Left renal pelvis (tissue), 4 donors: ENCODE data around the gene AGBL4. TPM values are rescaled to one million over a fixed set of nuclear protein-coding genes. Genes with fewer than 3 reads are reported as not detected.

Source experiments
- DNase-seq, 4 donors: peaks; one replicate each; pipeline ENCODE4 v3.0.0-alpha.2; 2013; ENCODE audit warnings: low read depth in 4 of 4, low spot score in 3 of 4
- polyA plus RNA-seq, 4 donors: library from polyadenylated mRNA; unstranded; fragments of 120-200 nt; gene quantifications; one replicate each; pipeline ENCODE4 v1.2.1, GENCODE V29; 2013; ENCODE audit not compliant: insufficient read length in 4 of 4

The AGBL4 gene
- polyA plus RNA-seq, 4 donors = 0.31 to 1.3 (median 1.1) TPM

DNA sequence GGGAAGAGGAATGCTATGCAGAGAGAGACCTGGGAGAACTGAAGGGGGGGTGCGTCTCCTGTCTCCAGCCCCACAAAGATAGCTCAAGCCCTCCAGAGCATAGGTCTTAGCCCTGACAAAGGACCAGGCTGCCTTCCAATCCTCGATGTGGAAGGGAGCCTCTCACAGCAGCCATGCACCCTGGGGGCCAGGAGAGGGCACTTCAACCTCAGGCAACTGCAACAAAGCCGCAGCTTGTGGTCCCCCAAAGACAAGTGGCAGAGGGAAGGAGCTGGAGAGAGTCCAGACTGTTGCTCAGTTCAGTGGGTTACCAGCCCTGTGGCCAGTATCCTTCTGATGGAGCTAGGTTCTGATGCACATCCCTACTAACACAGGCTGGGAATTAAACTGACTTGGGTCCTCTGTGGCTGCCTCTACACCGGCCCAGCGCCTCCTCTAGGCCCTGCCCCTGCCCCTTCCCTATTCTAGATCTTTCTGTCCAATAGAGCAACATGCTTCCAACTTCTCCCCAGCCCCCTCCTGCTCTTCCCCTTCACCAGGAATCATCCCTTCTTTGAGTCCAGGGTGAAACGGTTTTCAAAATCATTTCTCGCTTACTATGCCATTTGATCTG lies 1451.0 kb downstream of the AGBL4 start:
- peak; percentile 32 to 57 (median 44) for DNase-seq

- DNase-seq = no peak
Observed at GRCh38 chr1:48572134-48572533, 1451.6 kb downstream of the AGBL4 start.

DNA sequence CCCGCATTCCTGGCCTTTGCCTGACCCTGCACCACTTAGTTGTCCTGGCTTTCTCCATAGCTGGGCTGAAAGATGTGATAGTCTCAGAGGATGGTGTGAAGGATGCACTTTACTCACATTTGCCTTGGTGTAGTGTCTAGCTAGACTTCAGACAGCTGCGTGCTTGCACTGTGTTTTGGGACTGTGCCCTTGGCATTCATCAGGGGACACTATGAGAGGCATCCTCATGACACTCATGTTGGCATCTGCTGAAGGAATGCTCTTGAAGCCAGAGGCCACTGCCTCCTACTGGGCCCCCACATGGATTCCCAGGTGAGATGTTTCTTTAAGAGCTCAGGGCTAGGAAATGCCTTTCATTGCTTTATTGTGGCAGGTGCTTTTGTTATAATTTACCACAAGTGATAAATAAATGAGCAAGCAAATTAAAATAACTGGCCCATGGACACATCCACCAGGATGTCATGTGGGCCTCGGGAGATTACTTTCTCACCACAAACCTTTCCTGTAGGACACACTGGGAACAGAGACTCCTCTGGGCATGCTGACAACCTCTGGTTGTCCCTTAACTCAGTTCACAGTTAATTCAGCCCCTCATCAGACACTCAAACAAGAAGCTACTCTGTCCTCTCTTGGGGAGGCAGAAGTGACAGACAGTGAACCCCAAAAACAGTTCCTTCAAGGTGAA lies 1452.3 kb downstream of the AGBL4 start:
- no peak for DNase-seq

- DNase-seq = no peak
Observed at GRCh38 chr1:48570568-48570967, 1453.2 kb downstream of the AGBL4 start.

DNA sequence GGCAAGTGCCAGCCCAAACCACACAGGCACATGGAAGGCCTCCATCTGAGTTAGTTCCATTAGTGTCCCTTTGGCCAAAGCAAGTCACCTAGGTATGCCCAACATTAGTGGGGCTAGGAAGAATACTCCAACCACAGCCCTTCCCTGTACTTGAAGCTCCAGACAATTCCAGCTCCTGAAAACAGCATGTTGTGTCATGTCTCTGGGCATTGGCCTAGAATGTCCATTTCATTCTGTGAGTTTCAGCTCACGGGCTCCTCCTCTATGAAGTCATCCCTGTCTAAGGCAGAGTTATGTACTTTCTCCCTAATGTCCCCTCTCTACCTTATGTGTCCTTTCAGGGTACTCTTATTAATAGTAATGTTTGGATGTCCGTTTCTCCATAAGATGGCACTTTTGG lies 1455.3 kb downstream of the AGBL4 start:
- no peak for DNase-seq

DNA sequence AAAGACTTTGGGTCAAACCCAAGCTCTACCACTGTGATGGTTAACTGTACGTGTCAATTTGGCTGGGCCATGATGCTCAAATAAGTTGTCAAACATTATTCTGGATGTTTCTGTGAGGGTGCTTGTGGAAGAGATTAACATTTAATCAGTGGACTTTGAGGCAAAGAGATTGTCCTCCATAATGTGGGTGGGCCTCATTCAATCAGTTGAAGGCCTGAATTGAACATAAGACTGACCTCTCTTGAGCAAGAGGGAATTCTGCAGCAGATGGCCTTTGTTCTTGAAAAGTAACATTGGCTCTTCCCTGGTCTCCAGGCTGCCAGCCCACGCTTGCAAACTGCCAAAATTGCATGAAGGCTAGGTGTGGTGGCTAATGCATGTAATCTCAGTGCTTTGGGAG lies 1457.3 kb downstream of the AGBL4 start:
- no peak for DNase-seq

GRCh38 chr1:48563021-48563420 lies 1460.7 kb downstream of the AGBL4 start:
- no peak for DNase-seq

GRCh38 chr1:48561444-48561843 lies 1462.3 kb downstream of the AGBL4 start:
- no peak for DNase-seq

DNA sequence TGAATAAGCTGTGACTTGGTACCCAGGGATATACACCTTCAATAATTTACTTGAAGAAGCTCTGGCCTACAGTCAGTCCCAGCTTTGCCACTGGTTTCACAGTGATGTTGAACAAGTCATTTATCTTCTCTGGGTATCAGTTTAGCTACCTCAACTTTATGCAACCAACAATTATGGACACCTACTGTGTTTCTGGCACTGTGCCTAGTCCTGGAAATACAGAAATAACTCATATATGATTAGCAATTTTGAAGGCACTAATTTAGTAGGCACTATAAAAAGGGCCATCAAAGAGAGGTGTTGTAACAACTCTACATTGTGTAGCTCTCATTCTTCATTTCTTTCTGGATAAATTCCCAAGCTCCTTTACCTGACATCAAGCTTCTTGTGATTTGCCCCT lies 1463.2 kb downstream of the AGBL4 start:
- DNase-seq = no peak

DNA sequence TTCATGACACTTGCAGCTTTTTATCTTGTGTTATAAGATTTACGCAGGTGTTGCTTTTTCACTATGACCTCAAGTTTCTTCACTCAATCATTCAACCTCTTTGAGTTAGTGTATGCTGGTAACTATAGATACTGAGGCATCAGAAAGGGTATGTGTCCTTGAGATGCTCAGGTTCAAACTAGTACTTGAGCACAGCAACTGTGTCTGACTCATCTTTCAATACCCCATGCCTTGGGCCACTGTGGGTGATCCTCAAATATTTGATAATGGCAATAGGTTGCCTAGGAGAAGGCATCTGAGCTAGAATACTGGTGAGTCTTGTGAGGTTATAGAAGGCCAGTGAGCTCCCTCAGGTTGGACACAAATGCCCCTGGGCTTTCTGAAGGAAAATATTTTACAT lies 1463.6 kb downstream of the AGBL4 start:
- no peak for DNase-seq

GRCh38 chr1:48558366-48558765 lies 1465.4 kb downstream of the AGBL4 start:
- DNase-seq = no peak

- no peak for DNase-seq
Observed at GRCh38 chr1:48556186-48556850, 1467.4 kb downstream of the AGBL4 start.

- DNase-seq = no peak
Observed at GRCh38 chr1:48555271-48555670, 1468.5 kb downstream of the AGBL4 start.

DNA sequence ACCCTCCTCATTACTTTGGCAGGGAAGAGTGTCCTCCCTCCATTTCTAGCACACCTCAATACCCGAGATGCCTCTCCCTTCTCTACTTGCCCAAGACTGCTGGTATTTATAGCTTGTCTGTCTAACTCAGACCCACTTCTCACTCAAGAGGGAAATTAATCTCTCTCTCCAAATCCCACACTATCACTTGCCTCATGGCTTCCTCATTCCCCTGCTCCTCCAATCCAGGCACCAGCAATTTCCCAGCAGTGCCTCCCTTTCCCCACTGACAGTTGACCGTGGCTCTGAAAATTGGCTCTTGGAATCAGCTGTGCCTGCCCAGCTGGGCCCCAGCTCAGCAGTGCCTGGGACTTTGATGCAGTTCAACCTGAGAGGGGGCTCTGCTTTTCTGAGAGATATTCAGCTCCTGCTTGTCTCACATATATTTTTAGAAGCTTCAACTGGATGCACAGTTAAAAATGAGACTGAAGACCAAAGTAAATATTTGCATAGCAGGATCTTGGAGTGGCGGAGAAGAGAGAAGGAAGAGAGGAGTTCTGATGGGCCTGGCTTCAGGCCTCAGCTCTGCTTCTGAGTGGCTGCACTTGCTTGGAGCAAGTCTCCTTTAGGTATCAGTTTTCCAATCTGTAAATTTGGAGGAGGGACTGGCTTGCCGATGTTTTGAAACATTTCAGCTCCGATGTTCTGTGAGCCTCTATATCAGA lies 1470.7 kb downstream of the AGBL4 start:
- DNase-seq = no peak

DNA sequence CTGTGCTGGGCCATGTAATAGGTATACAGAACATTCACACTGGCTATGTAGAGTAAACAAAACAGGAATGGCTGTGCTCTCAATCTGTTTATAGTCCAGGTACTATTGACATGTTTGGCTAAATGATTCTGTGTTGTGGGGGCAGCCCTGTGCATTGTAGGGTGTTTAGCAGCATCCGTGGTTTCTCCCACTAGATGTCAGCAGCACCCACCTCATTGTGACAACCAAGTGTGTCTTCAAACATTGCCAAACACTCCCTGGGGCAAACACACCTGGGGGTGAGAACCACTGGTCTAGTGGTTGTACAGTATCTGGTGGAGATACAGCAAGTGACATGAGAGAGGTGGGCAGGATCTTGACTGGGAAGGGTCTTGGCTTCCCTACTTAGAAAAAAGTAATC lies 1471.3 kb downstream of the AGBL4 start:
- no peak for DNase-seq

DNA sequence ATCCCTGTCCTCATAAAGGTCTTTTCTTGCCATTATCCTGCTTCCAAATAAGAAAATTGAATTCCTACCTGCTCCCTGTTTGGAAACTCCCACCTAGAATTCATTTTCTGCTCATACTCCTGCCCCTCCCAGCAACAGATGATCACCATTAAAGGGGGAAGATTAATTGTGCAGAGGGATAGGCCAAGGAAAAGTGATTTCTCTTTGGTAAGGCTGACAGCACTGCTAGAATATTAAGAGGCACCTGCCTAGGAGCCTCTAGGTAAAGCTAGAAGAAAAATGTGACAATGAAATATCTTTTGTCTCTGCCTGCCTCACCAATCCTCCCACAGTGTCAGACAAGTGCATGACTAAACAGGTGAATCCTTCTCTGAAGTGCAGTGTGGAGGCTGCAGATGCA lies 1474.8 kb downstream of the AGBL4 start:
- no peak for DNase-seq

DNA sequence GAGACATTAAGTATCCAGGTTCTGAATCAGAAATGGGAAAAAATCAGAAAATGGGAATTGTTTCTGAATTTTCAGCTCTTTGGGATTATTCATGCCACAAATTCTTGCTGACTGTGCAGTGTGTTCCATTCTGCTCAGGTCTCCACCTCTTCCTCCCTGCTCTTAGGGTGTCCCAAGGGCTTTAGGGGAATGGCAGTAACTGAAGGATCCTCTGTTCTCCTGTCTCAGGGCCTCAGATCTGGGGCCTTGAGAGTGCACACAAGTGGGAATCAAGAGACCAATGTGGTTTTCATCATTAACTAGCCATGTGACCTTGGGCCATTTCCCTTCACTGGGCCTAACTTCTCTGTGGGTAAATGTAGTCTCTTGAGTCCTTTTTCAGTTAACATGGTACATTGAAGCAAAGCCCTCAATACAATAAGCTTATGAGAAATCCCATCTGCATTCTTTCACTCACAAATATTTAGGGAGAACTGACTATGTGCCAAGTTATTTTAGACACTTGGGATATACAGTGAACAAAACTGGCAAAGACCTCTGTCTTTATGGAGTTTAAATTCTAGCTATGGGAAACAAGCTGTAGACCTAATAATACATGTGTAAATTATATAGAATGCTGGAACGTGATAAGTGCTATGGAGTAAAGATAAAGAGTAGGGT lies 1476.1 kb downstream of the AGBL4 start:
- DNase-seq = no peak

DNA sequence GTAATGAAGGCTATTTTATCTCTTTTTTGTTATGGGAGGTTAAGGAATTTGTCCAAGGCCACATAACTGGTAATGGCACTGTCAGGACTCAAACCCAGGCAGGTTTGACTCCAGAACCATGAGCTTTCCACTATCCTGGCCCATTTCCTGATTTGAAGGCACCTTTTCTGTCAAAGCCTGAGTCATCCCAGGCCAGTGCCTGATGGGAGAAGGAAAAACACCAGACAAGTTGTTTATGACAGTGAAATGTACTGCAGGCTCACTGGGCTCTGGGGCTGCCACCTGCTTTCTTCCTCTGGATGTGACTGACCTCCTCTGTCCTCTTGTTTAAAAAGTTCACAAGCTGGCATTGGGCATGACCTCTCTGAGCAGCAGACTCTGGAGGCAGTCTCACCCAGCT lies 1479.9 kb downstream of the AGBL4 start:
- DNase-seq = no peak

- no peak for DNase-seq
Observed at GRCh38 chr1:48540587-48540986, 1483.2 kb downstream of the AGBL4 start.

GRCh38 chr1:48536477-48536876 lies 1487.3 kb downstream of the AGBL4 start:
- DNase-seq = no peak

GRCh38 chr1:48532976-48533375 lies 1490.8 kb downstream of the AGBL4 start:
- DNase-seq = no peak
